Activated CD8-positive, alpha-beta memory T cell treated with anti-CD3 and anti-CD28 coated beads for 36 hours (primary cell): ENCODE data around the gene HSPA14. TPM values are rescaled to one million over a fixed set of nuclear protein-coding genes. Genes with fewer than 3 reads are reported as not detected.
"Not testable (repeated sequence)": the region's sequence is repeated elsewhere in the genome, so short reads cannot be mapped to it uniquely, and the experiment has no call there.

ENCODE experiments used
- CTCF ChIA-PET: fragments of 350-600 bp; sonication (Branson Sonifier 250); formaldehyde crosslinking; loops from one replicate; lab custom pipeline; 2021; ENCODE audit warnings: antibody characterized with exemption; lab: Charles Lee
- POLR2A ChIA-PET: fragments of 350-600 bp; sonication (Branson Sonifier 250); formaldehyde crosslinking; loops from one replicate; lab custom pipeline; 2021; ENCODE audit warnings: antibody characterized with exemption; lab: Charles Lee
- total RNA-seq, 2 experiments: library from RNA; stranded (reverse); gene quantifications; one replicate each; pipeline ENCODE4 v1.2.3, GENCODE V29; 2021

The HSPA14 gene
- total RNA-seq, 2 experiments from 2014 or later, result 43.1 to 46.0 TPM

DNA sequence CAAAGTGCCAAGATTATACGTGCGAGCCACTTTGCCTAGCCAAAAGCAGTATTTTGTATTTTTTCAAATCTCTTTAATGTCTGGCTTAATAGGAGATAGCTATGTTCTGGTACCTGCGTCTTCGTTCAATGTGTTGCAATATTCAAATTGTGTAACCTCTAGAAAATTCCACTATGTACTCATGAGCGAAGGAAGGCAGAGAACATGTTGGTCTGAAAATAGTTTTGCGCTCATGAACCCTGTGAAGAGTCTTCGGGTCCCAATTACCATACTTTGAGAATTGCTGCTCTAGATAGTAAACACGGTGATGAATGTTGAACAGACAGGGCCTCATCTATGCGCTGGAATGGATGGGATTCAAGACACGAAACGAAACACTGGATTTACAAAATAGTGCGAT is 37.8 kb downstream of the HSPA14 start:
- POLR2A ChIA-PET, result no interaction called here
- CTCF ChIA-PET, result interaction anchor here (1.1 kb wide), 1 partner anchor 96 kb away, joined by 3 read pairs; no protein-coding TSS in a partner anchor

DNA sequence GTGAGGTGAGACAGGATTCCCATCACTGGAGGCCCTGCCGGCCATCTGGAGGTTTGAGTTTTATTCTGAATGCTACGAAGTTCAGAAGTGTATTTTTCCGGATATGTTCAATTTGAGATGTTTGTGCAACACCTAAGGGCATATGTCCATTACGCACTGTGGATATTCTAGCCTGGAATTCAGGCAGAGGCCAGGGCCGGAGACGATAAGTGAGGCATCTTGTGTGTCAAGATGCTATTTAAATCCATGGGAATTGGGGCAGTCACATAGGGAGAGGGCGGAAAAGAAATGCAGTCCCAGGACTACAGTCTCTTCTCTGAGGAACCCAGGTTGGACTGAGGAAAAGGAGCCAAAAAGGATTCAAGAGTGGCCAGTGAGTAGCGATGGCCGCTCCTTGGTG is 38.7 kb downstream of the HSPA14 start:
- ChIA-PET POLR2A (interaction anchor here (2.5 to 3.1 kb wide), 2 partner anchors 39 to 77 kb away, joined by 24 to 29 read pairs; partner anchors contain the start of genes CDNF, DCLRE1C, HSPA14 and MSANTD7), CTCF (no interaction called here)

DNA sequence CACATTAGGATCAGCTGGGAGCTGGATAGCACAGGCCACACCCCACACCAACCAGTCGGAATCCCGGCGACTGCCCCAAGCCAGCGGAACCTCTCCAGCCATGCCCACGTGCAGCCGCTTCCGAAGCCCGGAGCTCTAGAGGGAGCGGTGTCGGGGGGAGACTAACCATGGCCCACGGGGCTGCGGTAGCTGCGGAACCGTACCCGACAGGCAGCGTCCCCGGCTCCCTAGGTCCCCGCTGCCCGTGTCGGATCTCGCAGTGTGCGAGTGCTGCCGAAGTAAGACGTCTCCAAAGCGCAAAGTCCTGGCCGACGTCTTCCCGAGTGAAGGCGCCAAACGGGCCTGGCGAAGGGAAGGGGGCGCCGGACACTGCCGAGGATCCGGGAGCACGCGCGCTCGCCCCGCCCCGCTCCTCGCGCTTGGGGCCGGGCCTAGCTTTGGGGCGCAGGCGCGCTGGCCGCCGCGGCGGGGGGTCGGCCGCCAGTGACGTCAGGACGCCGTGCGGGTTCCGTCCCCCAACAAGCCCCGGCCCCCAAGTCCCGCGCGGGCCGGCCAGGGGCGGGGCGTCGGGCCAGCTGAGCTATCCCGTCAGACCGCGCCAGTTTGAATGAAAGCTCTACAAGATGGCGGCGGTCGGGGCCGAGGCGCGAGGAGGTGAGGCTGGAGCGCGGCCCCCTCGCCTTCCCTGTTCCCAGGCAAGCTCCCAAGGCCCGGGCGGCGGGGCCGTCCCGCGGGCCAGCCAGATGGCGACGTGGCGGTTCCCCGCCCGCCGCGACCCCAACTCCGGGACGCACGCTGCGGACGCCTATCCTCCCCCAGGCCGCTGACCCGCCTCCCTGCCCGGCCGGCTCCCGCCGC is 40.4 kb downstream of the HSPA14 start, which contains the start of gene SUV39H2:
SUV39H2 (plus strand) TSS at position 601 of the 858 bp plus-strand sequence; CDS start at position 624, 23 bp downstream.
- ChIA-PET POLR2A (interaction anchor here (0.5 to 3.1 kb wide), 6 partner anchors 8 to 83 kb away, joined by 3 to 29 read pairs (median 5); partner anchors contain the start of genes CDNF, DCLRE1C, HSPA14 and MEIG1), CTCF (interaction anchor here (2.8 kb wide), 1 partner anchor 26 kb away, joined by 13 read pairs; no protein-coding TSS in a partner anchor)

DNA sequence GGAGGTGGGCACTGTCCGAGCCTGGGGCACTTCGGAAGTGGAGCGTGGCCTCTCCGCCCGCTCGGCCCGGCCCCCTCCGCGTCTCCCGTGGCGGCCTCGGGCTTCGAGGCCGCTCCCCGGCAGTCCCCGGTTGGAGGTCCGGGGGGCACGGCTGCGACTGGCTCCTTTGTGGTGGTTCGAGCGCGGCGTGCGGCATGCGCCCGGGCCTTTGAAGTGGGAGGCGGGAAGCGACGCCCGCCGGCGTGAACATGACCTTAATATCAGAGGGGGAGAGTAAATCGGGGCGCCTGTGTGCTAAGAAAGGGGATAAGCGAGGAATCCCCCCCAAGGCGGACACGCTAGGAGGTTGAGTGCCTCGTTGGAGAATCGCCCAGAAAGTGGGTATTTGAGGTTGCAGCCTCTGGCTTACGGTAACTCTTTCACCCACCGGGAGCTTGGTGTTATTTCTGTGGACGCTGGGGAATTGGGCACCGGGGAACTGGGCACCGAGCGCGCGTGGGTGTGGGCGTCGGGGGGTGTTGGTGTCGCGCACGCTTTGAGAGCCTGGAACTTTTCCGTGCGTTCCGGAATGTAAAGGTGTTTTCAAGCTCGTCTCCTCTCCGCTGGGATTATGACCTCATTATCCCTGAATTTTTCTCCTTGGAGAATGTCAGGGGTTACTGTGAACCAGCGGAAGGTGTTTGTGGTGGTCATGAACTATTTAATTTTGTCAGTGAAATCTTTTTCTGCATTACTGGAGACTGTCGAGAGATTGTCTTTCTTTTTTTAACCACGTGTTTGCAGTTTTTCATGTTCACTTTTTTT is 41.2 kb downstream of the HSPA14 start:
- ChIA-PET CTCF (interaction anchor here (0.8 to 2.8 kb wide), 3 partner anchors 10 to 25 kb away, joined by 3 to 13 read pairs (median 4); no protein-coding TSS in a partner anchor), POLR2A (interaction anchor here (0.8 to 3.1 kb wide), 5 partner anchors 8 to 82 kb away, joined by 3 to 29 read pairs (median 6); partner anchors contain the start of genes CDNF, DCLRE1C, HSPA14 and MEIG1)

DNA sequence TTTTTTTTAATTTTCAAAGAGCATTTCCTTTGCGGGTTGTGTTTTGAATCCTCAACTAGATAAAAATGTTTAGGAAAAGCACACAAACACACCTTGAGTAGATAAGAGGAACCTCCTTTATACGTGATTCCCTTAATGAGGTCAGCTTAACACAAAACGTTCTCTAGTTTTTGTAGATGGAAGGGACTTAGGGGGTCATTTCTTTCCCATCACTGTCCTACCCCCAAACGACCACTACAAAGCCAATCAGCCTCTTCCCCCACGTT is 41.8 kb downstream of the HSPA14 start:
- CTCF ChIA-PET, result interaction anchor here (0.8 to 2.8 kb wide), 3 partner anchors 11 to 24 kb away, joined by 3 to 13 read pairs (median 4); no protein-coding TSS in a partner anchor
- POLR2A ChIA-PET, result interaction anchor here (1.5 to 3.1 kb wide), 2 partner anchors 9 to 42 kb away, joined by 4 to 29 read pairs; partner anchors contain the start of genes CDNF, HSPA14 and MSANTD7

DNA sequence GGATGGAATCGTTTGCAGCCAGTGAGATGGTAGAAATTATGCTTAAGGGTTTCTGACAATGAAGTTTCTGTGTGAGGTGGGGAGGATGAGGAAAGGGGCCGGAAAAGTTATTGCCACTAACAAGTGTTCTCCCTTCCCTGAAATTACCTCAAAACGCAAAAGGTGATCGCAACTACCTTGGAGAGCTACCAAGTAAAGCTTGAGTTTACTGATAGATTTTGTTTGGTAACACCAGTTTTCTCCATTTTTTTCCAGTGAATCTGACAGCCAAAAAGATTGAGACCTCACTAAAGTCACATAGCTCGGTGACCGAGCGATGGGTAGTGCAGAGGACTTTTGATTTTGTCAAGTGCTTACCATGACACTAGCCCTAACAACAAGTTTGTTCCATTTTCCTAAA is 42.1 kb downstream of the HSPA14 start:
- ChIA-PET CTCF (interaction anchor here (2.8 kb wide), 1 partner anchor 24 kb away, joined by 13 read pairs; no protein-coding TSS in a partner anchor), POLR2A (no interaction called here)

DNA sequence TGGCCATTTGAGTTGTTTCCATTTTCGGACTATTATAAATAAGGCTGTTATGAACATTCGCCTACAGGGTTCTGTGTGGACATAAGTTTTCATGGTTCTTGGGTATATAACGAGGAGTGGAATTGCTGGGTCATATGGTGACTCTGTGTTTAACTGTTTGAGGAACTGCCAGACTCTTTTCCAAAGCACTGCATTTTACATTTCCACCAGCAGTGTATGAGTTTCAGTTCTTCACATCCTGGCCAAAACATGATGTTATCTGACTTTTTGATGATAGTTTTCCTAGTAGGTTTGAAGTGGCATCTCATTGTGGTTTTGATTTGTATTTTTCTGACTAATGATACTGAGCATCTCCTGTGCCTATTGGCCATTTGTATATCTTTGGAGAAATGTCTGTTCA is 46.0 kb downstream of the HSPA14 start:
- POLR2A ChIA-PET, result no interaction called here

DNA sequence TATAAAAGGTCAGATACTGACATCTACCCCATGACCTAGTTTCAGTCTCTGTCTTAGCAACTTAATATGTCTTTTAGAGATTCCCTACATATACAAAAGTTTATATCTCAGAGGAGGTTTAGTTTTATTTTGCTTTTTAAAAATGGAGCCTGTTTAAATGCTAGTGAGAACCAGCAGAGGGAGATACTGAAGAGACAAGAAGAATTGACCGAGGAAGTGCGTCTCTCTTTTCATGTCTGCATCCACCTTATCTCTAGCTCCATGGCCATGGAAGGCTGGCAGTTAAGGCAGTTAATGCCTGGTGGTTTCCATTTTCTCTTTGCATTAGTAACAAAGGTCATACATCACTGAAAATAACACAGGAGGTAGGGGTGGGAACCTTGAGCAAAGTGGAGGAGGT is 51.2 kb downstream of the HSPA14 start:
- ChIA-PET CTCF (no interaction called here), POLR2A (no interaction called here)

More for the DNA sequence above, 46.0 kb downstream of the HSPA14 start:
- CTCF ChIA-PET, result interaction anchor here (0.7 kb wide), 1 partner anchor 25 kb away, joined by 3 read pairs; no protein-coding TSS in a partner anchor

DNA sequence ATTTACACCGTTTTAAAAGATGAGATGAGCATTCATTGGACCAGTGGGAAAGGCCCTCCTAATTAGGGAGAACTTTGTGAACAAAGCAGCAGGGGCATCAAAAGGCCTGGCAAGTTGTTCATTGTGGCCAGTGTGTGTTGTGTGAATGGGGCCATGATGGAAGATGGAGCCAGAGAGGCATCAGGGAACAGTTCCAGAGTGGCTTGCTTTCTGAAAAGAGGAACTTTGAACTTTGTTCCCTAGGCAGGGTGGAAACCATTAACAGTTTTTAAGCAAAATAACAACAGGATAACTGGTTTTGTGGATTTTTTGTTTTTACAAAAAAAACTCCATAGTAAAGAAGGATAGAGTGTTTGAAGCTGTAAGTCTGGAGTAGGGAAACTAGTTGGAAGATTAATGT is 53.0 kb downstream of the HSPA14 start:
- POLR2A ChIA-PET, result no interaction called here
- CTCF ChIA-PET, result no interaction called here

DNA sequence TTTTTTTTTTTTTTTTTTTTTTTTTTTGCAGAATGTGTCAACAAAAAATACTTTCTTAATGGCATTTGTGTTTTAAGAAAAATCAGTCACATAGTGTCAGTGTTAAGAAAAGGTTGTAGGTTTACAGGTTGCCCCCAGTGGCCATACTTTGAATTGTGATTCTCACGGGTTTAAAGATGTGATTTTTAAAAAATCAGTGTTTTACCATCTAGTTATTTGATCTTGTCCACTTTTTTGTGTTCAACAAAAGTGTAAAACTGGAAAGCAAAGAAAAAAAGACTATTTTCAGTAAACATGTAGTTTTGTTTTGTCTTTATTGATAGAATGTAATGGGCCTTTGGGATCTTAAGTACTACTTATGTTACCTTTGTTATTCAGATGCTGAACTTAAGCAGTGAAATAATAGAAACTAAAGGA is 66.2 kb downstream of the HSPA14 start:
- POLR2A ChIA-PET, result no interaction called here
- CTCF ChIA-PET, result interaction anchor here (0.6 to 3.0 kb wide), 2 partner anchors 9 to 25 kb away, joined by 3 to 13 read pairs; partner anchors contain the start of gene SUV39H2

DNA sequence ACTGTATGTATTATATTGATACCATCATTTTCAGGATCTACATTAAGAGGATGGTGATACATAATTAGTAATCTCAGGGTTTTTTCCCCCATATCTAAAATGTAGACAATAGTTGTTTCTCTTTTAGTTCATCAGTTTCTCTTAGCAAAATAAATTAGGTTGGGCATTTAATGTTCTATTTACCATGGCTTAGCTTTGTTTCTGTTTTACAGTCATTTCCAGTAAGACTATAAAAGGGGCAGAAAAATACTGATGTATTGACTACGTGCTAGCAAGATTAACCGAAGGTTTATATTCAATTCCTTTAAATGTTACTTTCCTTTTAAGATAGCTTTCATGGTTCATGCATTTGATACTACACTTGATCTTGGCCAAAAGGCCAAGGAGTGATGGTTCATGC is 66.8 kb downstream of the HSPA14 start:
- ChIA-PET POLR2A (interaction anchor here (0.5 kb wide), 1 partner anchor 396 kb away, joined by 3 read pairs; no protein-coding TSS in a partner anchor), CTCF (interaction anchor here (0.6 to 3.0 kb wide), 2 partner anchors 9 to 26 kb away, joined by 3 to 13 read pairs; partner anchors contain the start of gene SUV39H2)

DNA sequence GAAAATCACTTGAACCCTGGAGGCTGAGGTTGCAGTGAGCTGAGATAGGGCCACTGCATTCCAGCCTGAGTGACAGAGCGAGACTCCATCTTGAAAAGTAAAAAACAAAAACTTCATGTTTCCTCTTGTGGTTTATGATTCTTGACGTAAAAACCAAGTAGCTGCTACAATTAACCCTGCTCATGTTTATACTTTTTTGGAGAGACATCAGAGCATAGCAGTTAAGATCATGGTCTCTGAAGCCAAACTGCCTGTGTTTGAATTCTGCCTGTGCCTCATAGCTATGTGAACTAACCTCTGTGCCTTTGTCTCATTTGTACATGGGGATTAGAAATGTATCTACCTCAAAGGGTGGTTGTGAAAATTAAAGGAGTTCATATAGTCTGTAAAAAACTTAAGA is 67.8 kb downstream of the HSPA14 start:
- ChIA-PET CTCF (no interaction called here), POLR2A (no interaction called here)

DNA sequence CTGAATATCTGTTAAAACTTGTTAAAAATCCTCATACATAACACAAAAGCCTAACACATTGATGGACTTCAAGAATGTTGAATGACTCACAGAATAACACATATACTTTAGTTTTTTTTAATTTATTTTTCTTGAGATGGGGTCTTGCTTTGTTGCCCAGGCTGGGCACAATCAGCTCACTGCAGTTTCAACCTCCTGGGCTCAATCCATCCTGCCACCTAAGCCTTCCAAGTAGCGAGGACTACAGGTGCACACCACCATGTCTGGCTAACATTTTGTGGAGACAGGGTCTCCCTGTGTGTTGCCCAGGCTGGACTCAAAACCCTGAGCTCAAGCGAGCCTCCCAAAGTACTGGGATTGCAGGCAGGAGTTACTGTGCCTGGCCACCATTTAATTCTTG is 68.7 kb downstream of the HSPA14 start:
- ChIA-PET POLR2A (no interaction called here), CTCF (no interaction called here)

DNA sequence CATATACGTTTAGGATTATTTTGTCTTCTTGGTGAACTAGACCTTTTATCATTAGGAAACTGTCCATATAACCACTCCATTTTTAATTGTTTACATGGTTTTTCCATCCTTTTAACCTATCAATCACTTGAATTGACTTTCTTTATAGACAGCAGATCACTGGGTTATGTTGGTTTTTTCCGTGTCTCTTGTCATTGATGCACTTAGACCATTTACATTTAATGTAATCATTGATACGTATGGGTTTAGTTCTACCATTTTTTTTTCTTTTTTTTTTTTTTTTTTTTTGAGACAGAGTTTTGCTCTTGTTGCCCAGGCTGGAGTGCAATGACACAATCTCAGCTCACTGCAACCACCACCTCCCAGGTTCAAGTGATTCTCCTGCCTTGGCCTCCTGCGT is 69.5 kb downstream of the HSPA14 start:
- POLR2A ChIA-PET, result not testable (repeated sequence)

DNA sequence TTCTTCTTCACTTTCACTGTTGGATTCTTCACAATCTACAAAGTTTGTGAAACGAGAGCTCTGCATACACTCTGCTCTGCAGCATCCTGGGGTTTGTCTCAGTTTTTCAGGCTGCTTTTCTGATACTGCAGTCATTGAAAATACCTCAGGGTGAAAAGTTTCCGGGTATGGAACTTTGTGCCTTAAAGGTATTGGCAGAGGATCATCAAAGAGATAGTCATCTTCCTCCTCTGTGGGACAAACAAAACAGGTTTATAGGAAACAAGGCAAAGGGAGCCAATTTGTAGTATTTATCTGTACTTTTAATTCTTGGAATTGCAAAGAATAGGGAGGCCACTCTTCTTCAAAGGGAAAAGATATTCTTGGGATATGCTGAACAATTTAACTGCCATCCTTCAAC is 71.0 kb downstream of the HSPA14 start:
- CTCF ChIA-PET, result no interaction called here
- POLR2A ChIA-PET, result no interaction called here

More for the DNA sequence above, 69.5 kb downstream of the HSPA14 start:
- CTCF ChIA-PET, result not testable (repeated sequence)

DNA sequence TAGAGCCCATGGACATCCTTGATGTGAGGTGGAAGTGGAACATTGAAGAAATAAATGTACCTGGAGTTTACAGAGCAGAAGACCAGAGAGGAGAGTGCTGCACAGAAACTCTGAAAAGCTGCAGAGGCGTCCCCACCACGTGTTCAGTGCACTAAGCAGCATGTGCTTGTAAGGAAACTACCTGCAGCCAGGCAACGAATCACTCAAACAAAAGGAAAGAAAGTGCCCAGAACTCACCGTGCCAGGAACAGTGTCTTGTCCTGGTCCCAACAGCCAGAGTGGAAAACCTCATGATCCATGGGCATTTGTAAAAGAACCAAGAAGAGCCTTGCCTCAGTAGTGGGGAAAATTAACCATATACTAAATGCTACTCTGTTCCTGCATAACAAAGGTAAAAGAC is 72.8 kb downstream of the HSPA14 start:
- CTCF ChIA-PET, result no interaction called here

DNA sequence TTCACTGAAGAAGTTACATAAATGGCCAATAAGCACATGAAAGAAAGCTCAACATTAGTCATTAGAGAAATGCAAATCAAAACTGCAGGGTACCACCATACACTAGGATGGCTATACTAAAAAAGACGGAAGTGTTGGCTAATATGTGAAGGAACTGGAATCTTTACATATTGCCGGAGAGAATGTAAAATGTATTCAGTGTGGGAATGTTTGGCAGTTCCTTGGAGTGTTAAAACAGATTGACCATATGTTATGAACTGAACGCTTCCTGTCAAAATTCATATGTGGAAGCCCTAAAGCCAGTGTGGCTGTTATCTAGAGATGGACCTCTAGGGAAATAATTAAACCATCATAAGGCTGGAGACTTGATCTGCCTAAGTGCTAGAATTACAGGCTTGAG is 73.7 kb downstream of the HSPA14 start:
- ChIA-PET POLR2A (no interaction called here), CTCF (no interaction called here)

More for the DNA sequence above, 72.8 kb downstream of the HSPA14 start:
- POLR2A ChIA-PET, result no interaction called here

DNA sequence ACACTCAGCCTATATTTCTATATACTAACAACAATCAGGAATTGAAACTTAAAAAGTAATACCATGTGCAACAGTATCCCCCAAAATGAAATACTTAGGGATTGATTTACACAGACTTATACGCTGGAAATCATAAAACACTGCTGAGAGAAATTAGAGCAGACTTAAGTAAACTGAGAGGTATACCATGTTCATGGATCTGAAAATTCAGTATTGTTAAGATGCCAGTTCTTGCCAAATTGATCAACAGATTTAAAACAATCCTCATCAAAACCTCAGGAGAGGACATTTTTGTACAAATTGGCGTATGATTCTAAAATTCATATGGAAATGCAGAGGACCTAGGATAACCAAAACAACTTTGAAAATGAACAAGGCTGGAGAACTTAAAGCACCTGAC is 78.5 kb downstream of the HSPA14 start:
- ChIA-PET CTCF (no interaction called here), POLR2A (no interaction called here)

DNA sequence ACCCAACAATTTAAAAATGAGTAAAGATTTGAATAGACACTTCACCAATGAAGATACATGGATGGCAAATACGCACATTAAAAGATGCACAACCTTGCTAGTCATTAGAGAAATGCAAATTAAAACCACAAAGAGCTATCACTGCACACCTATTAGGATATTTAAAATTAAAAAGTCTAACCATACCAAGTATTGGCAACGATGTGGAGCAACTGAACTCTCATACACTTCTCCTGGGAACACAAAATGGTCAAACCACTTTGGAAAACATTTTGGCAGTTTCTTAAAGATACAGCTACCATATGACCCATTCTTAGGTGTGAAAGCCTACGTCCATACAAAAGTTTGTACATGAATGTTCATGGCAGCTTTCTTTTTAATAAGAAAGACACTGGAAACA is 79.7 kb downstream of the HSPA14 start:
- ChIA-PET CTCF (no interaction called here), POLR2A (no interaction called here)
